MM.1S (cell line): ENCODE results near the gene ADAMTS2.

Experiments
- CTCF ChIP-seq: fragments of 300-600 bp; sonication (generic); IDR thresholded peaks from 2 replicates; pipeline ENCODE4 v1.5.1; 2016; ENCODE audit warnings: antibody characterized with exemption, low read length, mixed read lengths
- EZH2 ChIP-seq: fragments of 300-600 bp; sonication (generic); optimal IDR thresholded peaks from 2 replicates; pipeline ENCODE3; 2017; ENCODE audit warnings: low read depth, mild to moderate bottlenecking, antibody characterized with exemption, low read length, mixed read lengths
- EZH2phosphoT487 ChIP-seq: fragments of 300-600 bp; sonication (generic); IDR thresholded peaks from 2 replicates; pipeline ENCODE4 v1.6.1; 2018; ENCODE audit warnings: antibody characterized with exemption, low read length

GRCh38 chr5:179238628-179238970 lies 106.7 kb downstream of the ADAMTS2 start:
- TF ChIP-seq CTCF = no peak
- no peak for TF ChIP-seq EZH2
- TF ChIP-seq EZH2phosphoT487 = no peak
